Right lobe of liver (tissue), 6 donors: Measurements from ENCODE around the gene POPDC2. TPM values are rescaled to one million over a fixed set of nuclear protein-coding genes. Genes with fewer than 3 reads are reported as not detected.
"Not testable (repeated sequence)": the region's sequence is repeated elsewhere in the genome, so short reads cannot be mapped to it uniquely, and the experiment has no call there.

Experiments used
- ATAC-seq, 4 donors: fragments of 200-7000 bp; cut with Tn5 transposase; one replicate each; pipeline ENCODE4 v1.9.1; 2020; ENCODE audit warnings: mild to moderate bottlenecking in 4 of 4, moderate library complexity in 4 of 4
- DNase-seq, 3 donors: peaks; one replicate each; pipeline ENCODE4 v3.0.0-alpha.2; 2020
- H3K27ac ChIP-seq, 3 donors: fragments of 200-600 bp; one replicate each; pipeline ENCODE4 v1.8.0; 2022
- H3K27me3 ChIP-seq, 2 donors: fragments of 200-600 bp; one replicate each; pipeline ENCODE4 v1.8.0; 2022
- H3K36me3 ChIP-seq, 4 donors: fragments of 200-600 bp; sonication (generic) in 1 of 4; one replicate each; pipeline versions ENCODE4 v1.5.1 to v1.8.0; 2017 to 2022; ENCODE audit warnings: control low read depth in 1 of 4
- H3K4me1 ChIP-seq, 4 donors: fragments of 200-600 bp; sonication (generic) in 1 of 4; one replicate each; pipeline versions ENCODE4 v1.5.1 to v1.8.0; 2017 to 2022; ENCODE audit warnings: control low read depth in 1 of 4
- H3K4me3 ChIP-seq, 3 donors: fragments of 200-600 bp; one replicate each; pipeline ENCODE4 v1.8.0; 2022
- H3K9me3 ChIP-seq, 4 donors: fragments of 200-600 bp; sonication (generic) in 1 of 4; one replicate each; pipeline versions ENCODE4 v1.5.1 to v1.8.0; 2017 to 2022; ENCODE audit warnings: control low read depth in 1 of 4
- CTCF ChIP-seq, 4 donors: fragments of 200-600 bp in 3 of 4; fragments of 450-650 bp in 1 of 4; IDR thresholded peaks; one replicate each; pipeline versions ENCODE4 v1.5.1 to v1.8.0; 2016 to 2022; ENCODE audit warnings: antibody characterized with exemption in 4 of 4, mild to moderate bottlenecking in 2 of 4
- POLR2A ChIP-seq: fragments of 450-650 bp; IDR thresholded peaks from one replicate; pipeline ENCODE4 v1.6.1; 2017; ENCODE audit warnings: antibody characterized with exemption, mild to moderate bottlenecking
- WGBS: methylation state at CpG from one replicate; pipeline ENCODE4 v1.1.6; 2018; ENCODE audit warnings: low coverage, low lambda C conversion rate; ENCODE audit not compliant: insufficient coverage; ENCODE audit errors: missing lambda C conversion rate; 5-methylcytosine and 5-hydroxymethylcytosine counted together
- intact Hi-C, 2 donors: fragments of 100-400 bp; cut with DNase I; formaldehyde crosslinking; loops; one replicate each; pipeline versions ENCODE4 v1.11.2 to v1.14.1; 2022
- total RNA-seq, 6 experiments: library from RNA; depleted of rRNA in 2 of 6; stranded (reverse); fragments of >200 nt in 2 of 6; fragmentation: NEBNext Ultra II Directional in 3 of 6; extraction: Animal tissue kit (Norgen Biotek cat#: 25700) in 3 of 6; gene quantifications; one replicate each; pipeline versions ENCODE4 v1.1.0 to v1.2.4, GENCODE V29; 2016 to 2023
- donor health status: DM: no; HTN: yes; CAD: no.
- donor health status: DM: no; HTN: no; CAD: no.
- donor health status: DM: no; HTN: no; CAD: no.
- donor health status: DM: no; HTN: yes; CAD: no.
- donor health status: DM: no; HTN: yes; CAD: no.

The POPDC2 gene
- total RNA-seq, 6 experiments from 2014 or later: 0.43 to 0.92 (median 0.68) TPM

GRCh38 chr3:119690043-119690656 is 29.8 kb upstream of the POPDC2 start:
- ATAC-seq (peak; percentile 39 to 67 (median 64)), DNase-seq (no peak)
- 60% methylated on average over 4 of the region's 4 CpGs for WGBS
- Histone ChIP-seq H3K36me3 (no peaks in the 10 kb centered on the region), H3K9me3 (no peaks in the 10 kb centered on the region), H3K4me3 (no peak overlapping the region), H3K27me3 (no peaks in the 10 kb centered on the region), H3K27ac (no peak overlapping the region), H3K4me1 (no peaks in the 10 kb centered on the region)
- intact Hi-C loops: no loop called here
- no peak for TF ChIP-seq POLR2A
- TF ChIP-seq CTCF (IDR thresholded peaks at IDR 0.05): peak; percentile 48 to 59 (median 52)

DNA sequence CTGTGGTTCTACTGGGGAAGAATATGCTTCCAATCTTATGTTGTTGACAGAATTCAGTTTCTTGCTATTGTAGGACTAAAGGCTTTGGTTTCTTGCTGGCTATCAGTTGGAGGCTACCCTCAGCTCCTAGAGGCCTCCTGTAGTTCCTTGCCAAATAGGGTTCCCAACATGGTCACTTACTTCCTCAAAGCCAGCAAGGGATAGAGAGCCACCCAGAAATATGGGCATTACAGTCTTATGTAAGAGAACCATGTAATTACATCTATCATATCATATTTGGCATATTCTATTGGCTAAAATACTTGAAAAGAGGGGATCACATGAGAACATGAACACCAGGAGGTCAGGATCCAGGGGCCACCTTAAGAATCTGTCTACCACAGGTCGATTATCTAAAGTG is 23.0 kb upstream of the POPDC2 start:
- DNase-seq (no peak), ATAC-seq (no peak)
- intact Hi-C loops: no loop called here
- no peaks in the 10 kb centered on the region for H3K36me3 ChIP-seq
- H3K27me3 ChIP-seq: no peaks in the 10 kb centered on the region
- WGBS: 15% methylated on average over 1 of the region's 1 CpG
- H3K4me1 ChIP-seq: no peaks in the 10 kb centered on the region
- H3K4me3 ChIP-seq: no peak overlapping the region
- no peaks in the 10 kb centered on the region for H3K9me3 ChIP-seq
- TF ChIP-seq POLR2A (no peak), CTCF (IDR thresholded peaks at IDR 0.05) (no peak)
- no peak overlapping the region for H3K27ac ChIP-seq

DNA sequence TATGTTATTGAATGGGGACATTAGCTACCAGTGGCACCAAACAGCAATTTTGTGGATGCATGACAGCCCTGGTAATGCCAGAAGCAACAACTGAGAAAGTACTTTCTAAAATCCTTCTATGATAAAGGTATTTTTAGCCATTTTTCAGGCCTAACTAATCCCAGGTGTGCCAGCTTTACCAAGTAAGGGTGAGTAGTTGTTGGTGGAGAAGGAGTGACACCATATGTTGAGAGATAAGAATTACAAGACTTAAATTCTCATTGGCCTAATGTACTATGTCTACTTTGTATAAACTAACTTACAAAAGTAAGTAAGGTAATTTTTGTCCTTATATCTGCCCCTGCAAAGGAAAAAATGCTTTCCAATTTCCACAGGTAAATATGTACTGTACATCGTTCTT is 20.9 kb upstream of the POPDC2 start:
- DNase-seq (no peak), ATAC-seq (peak in 1 of 4 donors; percentile 19)
- Histone ChIP-seq H3K9me3 (no peaks in the 10 kb centered on the region), H3K4me3 (no peak overlapping the region), H3K4me1 (peaks cover 0 to 2% (median under 1%) of the 10 kb centered on the region in 4 donors), H3K27ac (no peak overlapping the region), H3K27me3 (no peaks in the 10 kb centered on the region), H3K36me3 (no peaks in the 10 kb centered on the region)
- intact Hi-C loops: no loop called here
- 29% methylated on average over 1 of the region's 1 CpG for WGBS
- TF ChIP-seq CTCF (IDR thresholded peaks at IDR 0.05) (peak; percentile 35 to 50 (median 46)), POLR2A (no peak)

GRCh38 chr3:119679874-119680273 is 19.5 kb upstream of the POPDC2 start:
- no peak for DNase-seq
- Histone ChIP-seq H3K27me3 (no peaks in the 10 kb centered on the region), H3K9me3 (no peaks in the 10 kb centered on the region), H3K36me3 (peaks cover 0 to 3% (median 0%) of the 10 kb centered on the region in 4 donors), H3K4me1 (peaks cover 0 to 10% (median 4%) of the 10 kb centered on the region in 4 donors), H3K4me3 (no peak overlapping the region), H3K27ac (no peak overlapping the region)
- no peak for ATAC-seq
- TF ChIP-seq POLR2A (no peak), CTCF (IDR thresholded peaks at IDR 0.05) (no peak)
- intact Hi-C loops: no loop called here

- ATAC-seq, DNase-seq, H3K27me3 ChIP-seq, H3K9me3 ChIP-seq, intact Hi-C loops, H3K4me1 ChIP-seq, H3K27ac ChIP-seq: not testable (repeated sequence)
- Histone ChIP-seq H3K4me3 (peak overlapping the region in 1 of 3 donors; percentile 81), H3K36me3 (peaks cover 0 to 17% (median 2%) of the 10 kb centered on the region in 4 donors)
- whole genome bisulfite sequencing: 90% methylated on average over 7 of the region's 10 CpGs
These were observed 17.8 kb upstream of the POPDC2 start for GRCh38 chr3:119678209-119678608.
